Measurements from ENCODE around the gene DBNL.

Gene DBNL

GRCh38 chr7:44097064-44097932 lies 52.8 kb downstream of the DBNL start:
- Histone ChIP-seq H3K36me3 (replicated peaks; ENCODE audit: low read depth, low read length) (no peaks in the 10 kb centered on the region), H3K4me3 (ENCODE audit: low read length) (no peak overlapping the region), H3K4me1 (ENCODE audit: low read length) (peaks cover 39% of the 10 kb centered on the region), H3K27me3 (ENCODE audit: low read depth, low read length) (no peaks in the 10 kb centered on the region), H3K9ac (ENCODE audit: low read length) (no peak overlapping the region), H2AFZ (ENCODE audit: low read depth, low read length) (peak overlapping the region; percentile 37), H3K9me3 (ENCODE audit: insufficient read depth, low read length) (no peaks in the 10 kb centered on the region), H3K79me2 (ENCODE audit: low read length) (no peaks in the 10 kb centered on the region), H4K20me1 (ENCODE audit: insufficient read depth, low read length) (no peaks in the 10 kb centered on the region), H3K4me2 (ENCODE audit: low read length) (peak overlapping the region; percentile 38), H3K27ac (ENCODE audit: low read length) (peak overlapping the region; percentile 34)
- TF ChIP-seq CTCF (IDR thresholded peaks at IDR 0.05; ENCODE audit: low read depth, low read length): no peak
- TF ChIP-seq EZH2phosphoT487 (IDR thresholded peaks at IDR 0.05; ENCODE audit: low read depth): no peak

DNA sequence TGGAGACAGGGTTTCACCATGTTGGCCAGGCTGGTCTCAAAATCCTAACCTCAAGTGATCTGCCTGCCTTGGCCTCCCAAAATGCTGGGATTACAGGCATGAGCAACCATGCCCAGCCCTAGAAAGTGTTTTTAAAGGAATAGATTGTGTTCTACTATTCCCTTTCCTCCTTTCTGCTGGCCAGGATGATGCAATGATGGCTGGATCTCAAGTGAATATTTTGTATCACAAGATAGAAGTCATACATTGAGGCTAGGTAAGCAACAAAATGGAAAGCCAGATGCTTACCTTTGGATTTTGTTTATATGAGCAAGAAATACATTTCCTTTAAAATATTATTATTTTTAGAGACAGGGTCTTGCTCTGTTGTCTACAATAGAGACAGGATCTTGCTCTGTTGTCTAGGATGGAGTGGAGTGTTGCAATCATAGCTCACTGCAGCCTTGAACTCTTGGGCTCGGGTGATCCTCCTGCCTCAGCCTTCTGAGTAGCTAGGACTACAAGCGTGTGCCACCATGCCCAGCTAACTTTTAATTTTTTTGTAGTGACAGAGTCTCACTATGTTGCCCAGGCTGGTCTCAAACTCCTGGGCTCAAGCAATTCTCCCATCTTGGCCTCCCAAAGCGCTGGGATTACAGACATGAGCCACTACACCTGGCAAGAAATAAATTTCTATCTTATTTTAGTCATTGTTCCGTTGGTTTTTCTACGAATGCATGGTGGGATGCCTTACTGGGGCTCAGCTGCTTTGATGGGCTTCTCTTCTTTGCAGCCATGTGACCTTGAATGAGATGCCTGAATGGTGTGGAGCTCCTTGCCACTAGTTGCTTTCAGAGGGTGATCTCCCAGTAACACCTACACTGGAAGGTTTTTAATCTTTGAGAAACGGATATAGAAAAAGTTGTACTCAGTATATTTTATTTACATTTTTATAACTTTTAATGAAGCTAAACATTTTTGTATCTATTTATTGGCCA lies 53.9 kb downstream of the DBNL start:
- no peaks in the 10 kb centered on the region for H3K27me3 ChIP-seq (ENCODE audit: low read depth, low read length)
- no peak overlapping the region for H3K4me3 ChIP-seq (ENCODE audit: low read length)
- no peak overlapping the region for H3K4me2 ChIP-seq (ENCODE audit: low read length)
- H3K4me1 ChIP-seq (ENCODE audit: low read length): peaks cover 39% of the 10 kb centered on the region
- H3K9me3 ChIP-seq (ENCODE audit: insufficient read depth, low read length): no peaks in the 10 kb centered on the region
- TF ChIP-seq CTCF (IDR thresholded peaks at IDR 0.05; ENCODE audit: low read depth, low read length) (no peak), EZH2phosphoT487 (IDR thresholded peaks at IDR 0.05; ENCODE audit: low read depth) (no peak)
- no peaks in the 10 kb centered on the region for H3K36me3 ChIP-seq (replicated peaks; ENCODE audit: low read depth, low read length)
- H3K9ac ChIP-seq (ENCODE audit: low read length): no peak overlapping the region
- no peak overlapping the region for H3K27ac ChIP-seq (ENCODE audit: low read length)
- H2AFZ ChIP-seq (ENCODE audit: low read depth, low read length): peak overlapping the region; percentile 37; the same call in 1 of the 2 replicates
- H3K79me2 ChIP-seq (ENCODE audit: low read length): no peaks in the 10 kb centered on the region
- H4K20me1 ChIP-seq (ENCODE audit: insufficient read depth, low read length): no peaks in the 10 kb centered on the region

- no peaks in the 10 kb centered on the region for H3K9me3 ChIP-seq (ENCODE audit: insufficient read depth, low read length)
Measured at GRCh38 chr7:44099669-44100068, 55.2 kb downstream of the DBNL start.

More at GRCh38 chr7:44099669-44100068, 55.2 kb downstream of the DBNL start:
- no peaks in the 10 kb centered on the region for H3K27me3 ChIP-seq (ENCODE audit: low read depth, low read length)
- no peak overlapping the region for H3K4me2 ChIP-seq (ENCODE audit: low read length)
- H3K9ac ChIP-seq (ENCODE audit: low read length): no peak overlapping the region
- TF ChIP-seq EZH2phosphoT487 (IDR thresholded peaks at IDR 0.05; ENCODE audit: low read depth) (no peak), CTCF (IDR thresholded peaks at IDR 0.05; ENCODE audit: low read depth, low read length) (no peak)
- no peaks in the 10 kb centered on the region for H3K79me2 ChIP-seq (ENCODE audit: low read length)
- H3K36me3 ChIP-seq (replicated peaks; ENCODE audit: low read depth, low read length): no peaks in the 10 kb centered on the region
- H3K4me1 ChIP-seq (ENCODE audit: low read length): peaks cover 33% of the 10 kb centered on the region
- no peak overlapping the region for H3K27ac ChIP-seq (ENCODE audit: low read length)
- no peak overlapping the region for H3K4me3 ChIP-seq (ENCODE audit: low read length)
- no peaks in the 10 kb centered on the region for H4K20me1 ChIP-seq (ENCODE audit: insufficient read depth, low read length)
- H2AFZ ChIP-seq (ENCODE audit: low read depth, low read length): no peak overlapping the region

Measured in OCI-LY3 (cell line).